Duodenal mucosa (tissue), 2 donors: ENCODE data around the gene SAP30.

Source experiments
- H3K27ac ChIP-seq: one replicate; pipeline ENCODE4 v1.7.0; 2013; ENCODE audit warnings: low read depth, low read length
- H3K27me3 ChIP-seq, 2 donors: one replicate each; pipeline ENCODE4 v1.7.0; 2013; ENCODE audit warnings: low read length in 2 of 2, control low read depth in 1 of 2; ENCODE audit not compliant: insufficient read depth in 2 of 2, control insufficient read depth in 1 of 2
- H3K36me3 ChIP-seq, 2 donors: one replicate each; pipeline ENCODE4 v1.7.0; 2013; ENCODE audit warnings: low read length in 2 of 2, control low read depth in 1 of 2; ENCODE audit not compliant: insufficient read depth in 2 of 2, control insufficient read depth in 1 of 2
- H3K4me1 ChIP-seq, 2 donors: one replicate each; pipeline ENCODE4 v1.7.0; 2013; ENCODE audit warnings: low read length in 2 of 2, control low read depth in 1 of 2; ENCODE audit not compliant: insufficient read depth in 2 of 2, control insufficient read depth in 1 of 2
- H3K4me3 ChIP-seq, 2 donors: one replicate each; pipeline ENCODE4 v1.7.0; 2013; ENCODE audit warnings: low read length in 2 of 2, low read depth in 1 of 2
- H3K9ac ChIP-seq, 2 donors: one replicate each; pipeline ENCODE4 v1.7.0; 2013; ENCODE audit warnings: low read length in 2 of 2, low read depth in 1 of 2
- H3K9me3 ChIP-seq, 2 donors: one replicate each; pipeline ENCODE4 v1.7.0; 2013; ENCODE audit warnings: low read length in 2 of 2, control low read depth in 1 of 2; ENCODE audit not compliant: control insufficient read depth in 1 of 2

SAP30 gene

GRCh38 chr4:173413036-173413435 lies 42.3 kb downstream of the SAP30 start:
- Histone ChIP-seq H3K9me3 (no peaks in the 10 kb centered on the region), H3K27ac (no peak overlapping the region), H3K9ac (no peak overlapping the region), H3K36me3 (no peaks in the 10 kb centered on the region), H3K27me3 (no peaks in the 10 kb centered on the region), H3K4me1 (peaks cover 0 to 8% of the 10 kb centered on the region in 2 donors), H3K4me3 (no peak overlapping the region)

DNA sequence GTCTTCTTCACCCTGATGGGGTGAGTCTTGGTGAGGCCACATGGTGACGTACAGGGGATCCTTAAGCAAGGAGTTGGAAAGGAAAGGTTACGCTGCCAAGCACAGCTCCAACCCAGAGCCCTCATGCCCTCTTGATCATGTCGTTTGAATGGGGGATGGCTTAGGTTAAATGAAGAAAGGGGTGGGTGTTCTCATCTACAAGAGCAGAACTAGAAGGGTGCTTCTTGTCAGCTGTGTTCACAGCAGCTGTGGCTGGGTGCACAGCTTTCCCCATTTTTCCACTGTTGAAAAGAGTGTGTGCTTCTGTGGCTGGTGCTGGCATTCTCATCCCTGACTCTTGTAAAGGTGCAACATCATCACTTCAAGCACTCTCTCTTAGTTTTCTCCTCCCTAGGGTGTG lies 43.7 kb downstream of the SAP30 start:
- Histone ChIP-seq H3K4me1 (peaks cover 0 to 8% of the 10 kb centered on the region in 2 donors), H3K27me3 (no peaks in the 10 kb centered on the region), H3K27ac (no peak overlapping the region), H3K4me3 (no peak overlapping the region), H3K36me3 (no peaks in the 10 kb centered on the region), H3K9me3 (no peaks in the 10 kb centered on the region), H3K9ac (no peak overlapping the region)

GRCh38 chr4:173415092-173415491 lies 44.3 kb downstream of the SAP30 start:
- H3K27ac ChIP-seq, result no peak overlapping the region
- no peak overlapping the region for H3K9ac ChIP-seq
- H3K27me3 ChIP-seq, result no peaks in the 10 kb centered on the region
- H3K36me3 ChIP-seq, result no peaks in the 10 kb centered on the region
- no peak overlapping the region for H3K4me3 ChIP-seq
- peaks cover 0 to 8% of the 10 kb centered on the region in 2 donors for H3K4me1 ChIP-seq
- H3K9me3 ChIP-seq, result no peaks in the 10 kb centered on the region

DNA sequence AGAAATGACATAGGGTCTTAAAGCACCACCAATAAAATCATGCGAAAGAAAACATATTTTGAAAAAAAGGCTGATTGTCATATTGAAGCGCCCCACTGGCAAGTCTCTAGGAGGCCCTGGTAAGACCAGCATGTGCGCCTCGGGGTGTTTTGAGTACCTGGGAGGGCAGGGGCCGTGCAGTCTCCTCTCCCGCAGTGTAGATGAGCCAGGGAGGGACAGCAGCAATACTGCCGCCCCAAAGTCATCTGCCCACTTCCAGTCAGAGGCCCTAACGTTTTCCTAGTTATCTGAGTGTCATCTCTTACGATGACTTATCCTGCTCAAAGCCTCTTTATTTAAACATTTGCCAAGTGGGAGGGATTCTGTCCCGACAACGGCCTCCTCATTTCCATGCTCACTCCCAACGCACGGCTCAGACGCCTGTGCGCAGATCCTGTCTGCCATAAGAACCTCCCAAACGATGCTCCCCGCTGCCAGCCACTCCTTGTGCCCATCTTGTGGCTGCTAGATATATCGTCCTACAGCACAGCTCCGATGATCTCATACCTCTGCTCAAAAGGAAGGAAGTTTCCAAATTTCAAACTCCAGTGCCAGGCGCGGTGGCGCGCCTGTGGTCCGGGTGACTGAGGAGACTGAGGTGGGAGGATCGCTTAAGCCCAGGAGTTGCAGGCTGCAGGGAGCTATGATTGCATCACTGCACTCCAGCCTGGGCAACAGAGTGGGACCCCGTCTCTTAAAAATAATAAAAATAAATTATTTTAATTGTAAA lies 45.3 kb downstream of the SAP30 start:
- Histone ChIP-seq H3K36me3 (no peaks in the 10 kb centered on the region), H3K4me1 (peaks cover 0 to 8% of the 10 kb centered on the region in 2 donors), H3K9ac (no peak overlapping the region), H3K9me3 (no peaks in the 10 kb centered on the region), H3K4me3 (no peak overlapping the region), H3K27ac (no peak overlapping the region), H3K27me3 (no peaks in the 10 kb centered on the region)

GRCh38 chr4:173417833-173418232 lies 47.1 kb downstream of the SAP30 start:
- Histone ChIP-seq H3K4me1 (peaks cover 0 to 8% of the 10 kb centered on the region in 2 donors), H3K4me3 (no peak overlapping the region), H3K9me3 (no peaks in the 10 kb centered on the region), H3K36me3 (no peaks in the 10 kb centered on the region), H3K27ac (no peak overlapping the region), H3K9ac (no peak overlapping the region), H3K27me3 (no peaks in the 10 kb centered on the region)

GRCh38 chr4:173418639-173419038 lies 47.9 kb downstream of the SAP30 start:
- Histone ChIP-seq H3K4me1 (peaks cover 0 to 8% of the 10 kb centered on the region in 2 donors), H3K27ac (no peak overlapping the region), H3K9me3 (no peaks in the 10 kb centered on the region), H3K27me3 (no peaks in the 10 kb centered on the region), H3K36me3 (no peaks in the 10 kb centered on the region), H3K9ac (no peak overlapping the region), H3K4me3 (no peak overlapping the region)

DNA sequence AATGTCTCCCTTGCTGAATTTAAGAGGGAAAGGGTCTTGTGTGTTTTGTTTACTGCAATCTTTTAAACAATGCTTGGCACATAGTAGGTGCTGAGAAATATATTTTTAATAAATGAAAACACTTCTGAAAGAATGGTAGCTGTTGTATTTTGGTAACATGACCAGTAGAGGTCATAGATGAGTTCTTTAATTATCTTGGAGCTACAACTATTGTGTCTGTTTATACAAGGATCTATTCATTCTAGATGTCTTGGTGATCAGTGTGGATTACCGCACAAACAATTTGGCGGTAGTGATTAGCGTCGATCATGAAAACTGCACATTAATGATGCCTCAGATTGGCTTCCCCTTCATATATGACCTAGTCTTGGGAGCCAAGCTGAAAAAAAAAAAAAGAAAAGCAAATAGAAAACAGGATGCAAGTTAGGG lies 49.6 kb downstream of the SAP30 start:
- Histone ChIP-seq H3K9me3 (no peaks in the 10 kb centered on the region), H3K4me3 (no peak overlapping the region), H3K27ac (no peak overlapping the region), H3K27me3 (no peaks in the 10 kb centered on the region), H3K9ac (no peak overlapping the region), H3K4me1 (peaks cover 0 to 7% of the 10 kb centered on the region in 2 donors), H3K36me3 (no peaks in the 10 kb centered on the region)

GRCh38 chr4:173420801-173421200 lies 50.0 kb downstream of the SAP30 start:
- H3K9me3 ChIP-seq, result no peaks in the 10 kb centered on the region
- H3K4me1 ChIP-seq, result peaks cover 0 to 2% of the 10 kb centered on the region in 2 donors
- H3K36me3 ChIP-seq, result no peaks in the 10 kb centered on the region
- H3K9ac ChIP-seq, result no peak overlapping the region
- H3K4me3 ChIP-seq, result no peak overlapping the region
- H3K27me3 ChIP-seq, result no peaks in the 10 kb centered on the region
- H3K27ac ChIP-seq, result no peak overlapping the region

DNA sequence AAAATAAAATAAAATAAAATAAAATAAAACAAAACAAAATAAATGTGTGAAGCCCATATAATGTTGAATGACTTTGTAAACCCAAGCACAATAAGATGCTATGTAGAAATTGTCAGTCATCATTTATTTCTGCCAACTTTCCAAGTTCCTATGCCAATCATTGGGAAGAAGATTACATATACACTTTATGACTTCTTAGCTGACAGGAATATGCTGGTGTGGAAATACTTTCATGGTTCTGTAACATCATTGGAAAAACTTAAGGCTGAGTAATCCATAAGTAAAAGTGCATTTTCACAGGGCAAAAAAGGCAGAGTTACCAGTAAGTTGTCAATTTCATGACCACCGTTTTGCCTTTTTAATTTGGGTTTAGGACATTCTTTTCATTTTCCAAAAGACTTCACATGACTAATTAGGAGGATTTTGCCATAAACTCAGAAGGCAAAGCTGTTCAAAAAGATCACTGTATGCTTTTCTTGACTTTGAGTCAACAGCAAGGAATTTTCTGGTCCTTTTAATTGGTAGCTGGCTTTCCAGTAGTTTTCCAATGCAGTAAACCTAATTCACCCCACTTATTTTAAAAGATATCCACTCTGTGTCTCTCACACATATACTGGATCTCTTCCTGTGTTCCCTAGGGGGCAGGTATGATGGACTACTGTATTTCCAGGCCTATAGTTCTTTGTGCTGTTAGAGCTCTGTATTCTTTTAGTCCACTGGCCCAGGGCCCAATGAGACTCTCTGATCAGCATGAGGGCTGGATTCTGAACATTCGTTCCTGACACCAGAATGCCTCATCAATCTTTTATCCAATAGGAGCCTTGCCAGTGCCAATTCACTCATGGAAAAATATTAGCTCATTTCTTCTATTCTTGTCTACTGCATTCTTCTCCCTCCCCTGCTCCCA lies 54.4 kb downstream of the SAP30 start:
- Histone ChIP-seq H3K27ac (no peak overlapping the region), H3K4me1 (no peaks in the 10 kb centered on the region), H3K36me3 (no peaks in the 10 kb centered on the region), H3K9me3 (no peaks in the 10 kb centered on the region), H3K27me3 (no peaks in the 10 kb centered on the region), H3K4me3 (no peak overlapping the region), H3K9ac (no peak overlapping the region)

DNA sequence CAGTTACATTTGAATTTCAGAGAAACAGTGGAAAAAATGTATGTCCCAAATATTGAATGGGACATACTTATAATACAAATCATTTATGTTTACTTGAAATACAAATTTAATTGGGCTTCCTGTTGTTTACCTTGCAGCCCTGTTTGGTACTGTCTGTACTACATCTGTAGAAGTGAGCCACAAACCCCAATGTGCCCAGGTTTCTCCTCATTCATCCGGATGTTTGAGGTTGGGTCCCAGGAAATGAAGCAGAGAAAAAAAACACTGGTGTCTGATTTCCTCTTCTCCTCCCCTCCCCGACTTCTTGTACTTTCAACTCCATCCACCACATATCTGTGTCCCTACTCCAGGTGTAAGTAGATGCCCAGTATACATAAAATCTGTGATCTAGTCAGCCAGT lies 55.3 kb downstream of the SAP30 start:
- Histone ChIP-seq H3K9me3 (no peaks in the 10 kb centered on the region), H3K27me3 (no peaks in the 10 kb centered on the region), H3K9ac (no peak overlapping the region), H3K27ac (no peak overlapping the region), H3K4me1 (no peaks in the 10 kb centered on the region), H3K36me3 (no peaks in the 10 kb centered on the region), H3K4me3 (no peak overlapping the region)
